HG03159 (cell line): ENCODE data around the gene WDR13.
"Not testable (repeated sequence)": the region's sequence is repeated elsewhere in the genome, so short reads cannot be mapped to it uniquely, and the experiment has no call there.

Experiments
- ATAC-seq: cut with Tn5 transposase; IDR thresholded peaks from one replicate; pipeline ENCODE4 v1.9.1; 2021; ENCODE audit warnings: mild to moderate bottlenecking, moderate library complexity; ENCODE audit not compliant: unreplicated experiment

The WDR13 gene

DNA sequence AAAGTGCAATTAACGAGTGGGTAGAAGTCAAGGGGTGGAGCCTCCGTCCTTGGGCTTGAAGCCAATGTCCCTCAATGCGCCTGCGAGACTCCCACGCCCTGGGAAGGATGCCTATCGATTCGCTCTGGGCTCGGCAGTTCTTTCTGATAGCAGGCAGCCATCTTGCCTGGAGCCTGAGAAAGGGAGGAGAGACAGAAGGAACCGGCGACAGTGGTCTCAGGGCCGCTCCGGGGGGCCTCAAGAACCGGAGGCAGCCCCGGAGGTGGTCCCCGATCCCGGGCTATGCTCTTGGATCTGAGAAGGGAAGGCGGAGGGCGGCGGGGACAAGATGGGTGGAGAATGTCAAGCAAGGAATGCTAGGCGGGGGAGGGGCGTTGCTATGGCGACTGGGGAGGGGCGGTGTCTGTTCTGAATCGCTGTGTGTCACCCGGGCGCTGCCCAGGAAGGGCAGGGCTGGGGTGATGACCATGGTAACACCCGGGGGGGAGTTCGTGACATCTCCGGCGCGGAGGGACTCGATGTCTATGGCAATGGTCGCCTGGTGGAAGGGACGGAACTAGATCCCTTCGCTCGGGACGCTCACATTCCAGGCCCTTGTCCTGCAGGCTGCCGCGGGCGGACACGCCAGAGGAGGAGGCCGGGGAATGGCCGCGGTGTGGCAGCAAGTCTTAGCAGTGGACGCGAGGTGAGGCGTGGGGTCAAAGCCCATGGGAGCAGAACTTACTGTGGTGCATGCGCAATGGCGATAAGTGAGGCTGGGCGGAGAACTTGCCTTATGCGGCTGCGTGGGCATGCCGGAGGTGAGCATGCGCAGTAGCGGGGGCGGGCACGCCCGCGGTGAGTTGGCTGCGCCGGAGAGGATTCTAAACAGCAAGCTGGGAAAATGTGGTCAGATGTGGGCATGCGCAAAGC, at the start of gene WDR13:
Gene WDR13, plus strand, starts transcription at position 140 of the 912 bp plus-strand sequence. Its CDS starts 505 bp downstream, at position 645.
- peak; percentile 63 for ATAC-seq

GRCh38 chrX:48548871-48549270, 48.4 kb upstream of the WDR13 start:
- ATAC-seq = no peak

GRCh38 chrX:48555731-48556325, 41.5 kb upstream of the WDR13 start:
- not testable (repeated sequence) for ATAC-seq

DNA sequence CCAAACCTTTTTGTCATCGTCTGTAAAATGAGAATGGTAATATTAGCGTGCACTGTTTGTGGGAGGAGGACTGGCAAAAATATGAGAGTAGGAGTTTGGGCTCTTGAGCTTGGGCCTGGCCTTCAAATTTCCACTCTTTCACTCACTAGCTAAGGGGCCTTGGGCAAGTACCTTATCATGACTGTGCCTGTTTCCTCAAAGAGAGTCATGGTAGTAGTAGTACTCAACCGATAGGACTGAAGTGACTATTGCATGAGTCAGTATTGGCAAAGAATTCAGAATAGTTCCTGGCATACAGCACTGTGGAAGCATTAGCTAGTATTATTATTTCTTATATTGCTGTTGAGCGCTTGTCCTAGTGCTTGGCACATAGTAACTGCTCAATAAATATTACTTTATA, 39.0 kb upstream of the WDR13 start:
- no peak for ATAC-seq

- no peak for ATAC-seq
Observed at GRCh38 chrX:48559636-48560035, 37.7 kb upstream of the WDR13 start.

- no peak for ATAC-seq
Observed at GRCh38 chrX:48560056-48560455, 37.2 kb upstream of the WDR13 start.

- no peak for ATAC-seq
Observed at GRCh38 chrX:48560681-48561080, 36.6 kb upstream of the WDR13 start.

DNA sequence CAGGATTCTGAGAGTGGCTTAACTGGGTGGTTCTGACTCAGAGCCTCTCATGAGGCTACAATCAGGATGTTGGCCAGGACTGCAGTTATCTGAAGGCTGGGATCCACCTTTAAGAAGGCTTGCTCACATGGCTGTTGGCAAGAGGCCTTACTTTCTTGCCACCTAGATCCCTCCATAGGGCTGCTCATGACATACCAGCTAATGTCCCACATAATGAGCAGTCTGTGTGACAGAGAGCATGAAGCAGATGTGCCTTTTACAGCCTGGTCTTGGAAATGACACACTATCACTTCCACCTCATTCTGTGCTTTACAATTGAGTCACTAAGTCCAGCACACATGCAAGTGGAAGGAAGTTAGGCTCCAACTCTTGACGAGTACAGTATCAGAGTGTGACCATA, 27.3 kb upstream of the WDR13 start:
- no peak for ATAC-seq

- peak; percentile 2 for ATAC-seq
Observed at GRCh38 chrX:48573690-48574269, 23.5 kb upstream of the WDR13 start.

DNA sequence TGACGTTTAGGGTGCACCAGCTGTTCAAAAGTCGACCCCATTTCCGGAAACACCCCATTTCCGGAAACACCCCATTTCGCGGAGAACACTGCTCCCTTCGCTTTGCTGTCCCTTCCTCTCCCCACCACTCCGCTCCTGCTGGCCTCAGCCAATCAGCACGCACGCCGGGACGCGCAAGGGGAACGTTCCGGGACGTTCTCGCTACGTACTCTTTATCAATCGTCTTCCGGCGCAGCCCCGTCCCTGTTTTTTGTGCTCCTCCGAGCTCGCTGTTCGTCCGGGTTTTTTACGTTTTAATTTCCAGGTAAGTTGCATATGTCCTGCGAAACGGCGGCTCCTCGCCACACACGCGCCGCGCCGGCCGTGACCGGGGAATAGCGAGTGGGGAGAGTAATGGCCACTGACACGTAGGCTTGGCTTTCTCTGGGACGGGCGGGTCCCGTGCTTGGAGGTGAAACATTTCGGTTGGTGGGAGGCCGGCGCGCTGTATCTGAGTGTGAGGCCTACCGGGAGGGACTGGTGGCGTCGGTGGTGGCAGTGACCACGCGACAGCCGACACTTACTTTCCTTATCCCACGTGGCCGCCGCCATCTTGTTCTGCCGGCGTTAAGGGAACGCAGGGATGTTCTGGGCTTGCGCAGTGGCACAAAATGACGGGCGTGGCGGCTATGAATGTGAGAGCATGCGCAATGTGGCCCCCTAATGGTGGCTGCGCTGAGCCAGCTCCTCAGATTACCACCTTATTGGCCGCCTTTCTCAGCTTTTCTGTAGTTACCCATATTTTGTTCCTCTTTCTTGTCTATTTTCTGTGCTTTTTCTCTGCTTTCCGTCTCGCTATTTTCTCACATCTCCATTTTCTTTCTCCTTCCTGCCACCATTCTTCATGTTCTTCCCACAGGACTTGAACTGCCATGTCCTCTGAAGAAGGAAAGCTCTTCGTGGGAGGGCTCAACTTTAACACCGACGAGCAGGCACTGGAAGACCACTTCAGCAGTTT, 22.7 kb upstream of the WDR13 start, which contains the start of gene RBM3:
Gene RBM3, plus strand, starts transcription at position 215 of the 997 bp plus-strand sequence. Its CDS starts 697 bp downstream, at position 912.
- ATAC-seq = peak; percentile 88

- no peak for ATAC-seq
Observed at GRCh38 chrX:48575642-48576041, 21.6 kb upstream of the WDR13 start.

- no peak for ATAC-seq
Observed at GRCh38 chrX:48576108-48576507, 21.2 kb upstream of the WDR13 start.

GRCh38 chrX:48578661-48579128, 18.6 kb upstream of the WDR13 start:
- no peak for ATAC-seq

- no peak for ATAC-seq
Observed at GRCh38 chrX:48579259-48579658, 18.0 kb upstream of the WDR13 start.

DNA sequence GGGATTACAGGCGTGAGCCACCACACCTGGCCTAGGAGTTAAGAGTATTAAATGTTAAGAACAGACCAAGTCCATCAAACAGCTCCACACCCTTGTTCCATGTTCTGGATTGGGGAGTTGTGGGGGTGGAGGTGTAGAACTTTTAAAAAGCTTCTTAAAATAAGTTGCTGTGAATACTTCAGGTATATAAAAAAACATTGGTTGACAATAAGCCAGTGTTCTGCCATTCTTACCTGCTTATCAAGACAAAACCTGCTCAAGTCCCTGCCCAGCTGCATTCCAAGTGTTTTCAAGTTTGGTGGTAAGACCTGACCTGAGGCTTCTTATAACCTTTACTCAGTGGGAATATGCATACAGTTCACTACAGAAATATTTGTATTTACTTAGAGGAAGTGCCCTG, 16.6 kb upstream of the WDR13 start:
- no peak for ATAC-seq

DNA sequence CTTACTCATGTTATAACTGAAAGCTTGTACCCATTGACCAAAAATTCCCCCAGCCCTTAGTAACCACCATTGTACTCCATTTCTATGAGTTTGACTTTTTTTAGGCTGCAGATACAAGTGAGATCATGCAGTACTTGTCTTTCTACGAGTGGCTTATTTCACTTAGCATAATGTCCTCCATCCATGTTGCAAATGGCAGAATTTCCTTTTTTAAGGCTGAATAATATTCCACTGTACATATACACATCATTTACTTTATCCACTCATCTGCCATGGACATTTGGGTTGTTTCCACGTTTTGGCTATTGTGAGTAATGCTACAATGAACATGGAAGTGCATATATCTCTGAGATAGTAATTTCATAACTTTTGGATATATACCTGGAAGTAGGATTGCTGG, 12.6 kb upstream of the WDR13 start:
- ATAC-seq = no peak

GRCh38 chrX:48589482-48590162, 7.7 kb upstream of the WDR13 start:
- ATAC-seq = no peak

DNA sequence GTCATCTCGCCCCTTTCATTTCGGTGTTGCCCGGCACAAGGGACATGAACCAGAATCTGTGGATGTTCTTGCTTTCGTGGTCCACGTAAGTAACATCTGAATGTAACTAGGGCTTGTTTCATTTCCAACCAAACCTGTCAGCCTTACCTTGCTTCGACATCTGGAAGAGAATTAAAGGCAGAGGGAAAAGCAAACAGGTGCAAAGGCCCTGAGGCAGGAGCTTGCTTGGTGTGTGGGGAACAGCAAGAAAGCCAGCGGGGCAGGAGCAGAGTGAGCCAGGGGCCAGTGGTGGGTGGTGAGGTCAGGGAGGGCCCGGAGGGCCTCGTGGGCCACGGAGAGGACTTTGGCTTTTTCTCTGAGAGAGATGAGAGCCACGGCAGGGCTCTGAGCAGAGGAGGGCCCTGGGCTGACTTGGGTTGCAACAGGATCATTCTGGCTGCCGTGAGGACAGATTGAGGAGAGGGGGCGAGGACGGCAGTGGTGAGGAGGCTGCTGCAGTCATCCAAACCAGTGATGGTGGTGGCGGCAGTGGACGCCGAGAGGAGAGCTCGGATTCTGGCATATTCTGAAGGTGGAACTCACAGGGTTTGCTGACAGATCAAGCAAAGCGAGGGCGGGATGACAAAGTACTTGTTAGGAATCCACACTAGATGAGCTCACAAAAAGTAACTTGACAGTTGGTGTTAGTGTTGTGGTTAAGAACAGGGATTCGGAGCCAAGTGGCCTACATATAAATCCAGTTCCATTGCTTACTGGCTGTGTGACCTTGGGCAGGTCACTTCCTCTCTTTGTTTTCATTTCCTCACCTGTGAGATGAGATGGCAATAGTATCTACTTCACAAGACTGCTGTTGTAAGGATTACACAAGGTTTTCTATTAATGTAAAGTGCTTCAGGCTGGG, 6.8 kb upstream of the WDR13 start:
- ATAC-seq = no peak

DNA sequence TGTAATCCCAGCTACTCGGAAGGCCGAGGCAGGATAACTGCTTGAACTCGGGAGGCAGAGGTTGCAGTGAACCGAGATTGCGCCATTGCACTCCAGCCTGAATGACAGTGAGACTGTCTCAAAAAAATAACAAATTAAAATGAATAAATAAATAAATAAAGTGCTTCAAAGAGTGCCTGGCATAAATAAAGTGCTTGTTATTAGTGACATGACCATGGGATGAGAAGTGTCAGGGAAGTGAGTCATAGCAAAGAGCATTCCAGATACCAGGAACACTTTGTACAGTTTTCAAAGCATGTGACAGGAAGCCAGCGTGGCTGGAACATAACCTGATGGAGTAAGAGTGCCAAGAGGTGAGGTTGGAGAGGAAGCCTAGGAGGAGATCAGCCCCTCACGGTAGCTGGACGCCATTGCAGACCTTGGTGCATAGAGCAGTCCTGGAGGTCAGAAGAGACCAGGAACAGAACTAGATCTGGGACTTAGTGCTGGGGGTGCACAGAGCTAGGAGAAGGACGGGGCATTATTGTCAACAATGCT, 6.0 kb upstream of the WDR13 start:
- ATAC-seq = no peak
